Sigmoid colon (tissue), 7 donors: ENCODE results near the gene SMYD3. TPM values are rescaled to one million over a fixed set of nuclear protein-coding genes. Genes with fewer than 3 reads are reported as not detected.

ENCODE experiments used
- DNase-seq: peaks from one replicate; pipeline ENCODE4 v3.0.0-alpha.2; 2019
- H3K27ac ChIP-seq, 4 donors: fragments of 200-600 bp; sonication (generic); one replicate each; pipeline ENCODE4 v1.5.1; 2016 to 2019; ENCODE audit warnings: mild to moderate bottlenecking in 1 of 4
- H3K27me3 ChIP-seq, 3 donors: fragments of 200-600 bp; sonication (generic); one replicate each; pipeline ENCODE4 v1.5.1; 2019; ENCODE audit warnings: mild to moderate bottlenecking in 1 of 3
- H3K36me3 ChIP-seq, 4 donors: fragments of 200-600 bp; sonication (generic); one replicate each; pipeline ENCODE4 v1.5.1; 2016 to 2019
- H3K4me1 ChIP-seq, 4 donors: fragments of 200-600 bp; sonication (generic); one replicate each; pipeline ENCODE4 v1.5.1; 2017 to 2019
- H3K4me3 ChIP-seq, 4 donors: fragments of 200-600 bp; sonication (generic); one replicate each; pipeline ENCODE4 v1.5.1; 2017 to 2019; ENCODE audit warnings: mild to moderate bottlenecking in 2 of 4, moderate library complexity in 1 of 4
- H3K9me3 ChIP-seq, 4 donors: fragments of 200-600 bp in 3 of 4; sonication (generic) in 3 of 4; one replicate each; pipeline versions ENCODE4 v1.5.1 to v1.6.1; 2013 to 2019
- EP300 ChIP-seq, 4 donors: sonication (generic); formaldehyde crosslinking; IDR thresholded peaks; one replicate each; pipeline ENCODE4 v1.6.1; 2017; ENCODE audit warnings: antibody characterized with exemption in 4 of 4
- POLR2A ChIP-seq, 2 donors: fragments of 450-650 bp; IDR thresholded peaks; one replicate each; pipeline ENCODE4 v1.6.1; 2016; ENCODE audit warnings: antibody characterized with exemption in 2 of 2, mild to moderate bottlenecking in 2 of 2, moderate library complexity in 2 of 2
- POLR2AphosphoS5 ChIP-seq, 4 donors: sonication (generic); formaldehyde crosslinking; IDR thresholded peaks; one replicate each; pipeline ENCODE4 v1.6.1; 2017; ENCODE audit warnings: antibody characterized with exemption in 4 of 4
- WGBS, 2 donors: extraction: QIAGEN DNeasy Blood & Tissue Kit; methylation state at CpG; one replicate each; pipeline ENCODE4 v1.1.7; 2013; 5-methylcytosine and 5-hydroxymethylcytosine counted together
- intact Hi-C: fragments of 100-400 bp; cut with DNase I; formaldehyde crosslinking; loops from one replicate; pipeline ENCODE4 v1.15.1; 2023
- polyA plus RNA-seq, 3 donors: library from polyadenylated mRNA; stranded (reverse); fragments of 200-250 nt; gene quantifications; one replicate each; pipeline ENCODE4 v1.2.3, GENCODE V29; 2013
- total RNA-seq, 4 donors: library from RNA; depleted of rRNA; stranded (reverse); fragments of >200 nt; gene quantifications; one replicate each; pipeline ENCODE4 v1.1.0, GENCODE V29; 2016
- TF ChIP-seq, protein P1 (sequence below), 4 experiments: fragments of 450-650 bp in 3 of 4; fragments of 200-600 bp in 1 of 4; IDR thresholded peaks; one replicate each; pipeline ENCODE4 v1.5.1; 2016 to 2019; ENCODE audit warnings: antibody characterized with exemption in 4 of 4, mild to moderate bottlenecking in 3 of 4, moderate library complexity in 2 of 4
- donor health status: healthy with polysubstance abuse.
- donor health status: Bipolar disorder and iron deficiency.
- donor health status: healthy.

SMYD3 gene
- total and polyA plus RNA-seq, 7 donors: 8.7 to 23.8 (median 17.1) TPM

DNA sequence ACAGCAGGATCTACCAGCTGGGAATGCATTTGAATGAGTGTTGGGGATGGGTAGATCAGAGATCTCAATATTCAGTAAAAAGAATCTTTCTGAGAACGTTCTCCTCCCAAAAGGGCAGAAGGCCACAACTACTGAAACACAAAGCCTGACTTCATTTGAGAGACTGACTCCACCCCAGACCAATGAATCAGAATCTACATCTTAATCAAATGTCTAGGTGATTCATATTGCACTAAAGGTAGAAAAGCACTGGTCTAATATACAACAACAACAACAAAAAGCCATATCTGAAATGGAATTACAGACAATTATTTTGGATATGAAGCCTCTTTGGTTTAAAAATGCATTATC lies 123.9 kb downstream of the SMYD3 start:
- Histone ChIP-seq H3K27me3 (no peaks in the 10 kb centered on the region), H3K36me3 (no peaks in the 10 kb centered on the region), H3K4me1 (no peaks in the 10 kb centered on the region), H3K4me3 (no peak overlapping the region), H3K9me3 (no peaks in the 10 kb centered on the region), H3K27ac (no peak overlapping the region)
- DNase-seq: no peak
- intact Hi-C loops: no loop called here
- 86 to 87% methylated on average over 1 of the region's 1 CpG for WGBS, 2 donors
- TF ChIP-seq, protein P1, sequence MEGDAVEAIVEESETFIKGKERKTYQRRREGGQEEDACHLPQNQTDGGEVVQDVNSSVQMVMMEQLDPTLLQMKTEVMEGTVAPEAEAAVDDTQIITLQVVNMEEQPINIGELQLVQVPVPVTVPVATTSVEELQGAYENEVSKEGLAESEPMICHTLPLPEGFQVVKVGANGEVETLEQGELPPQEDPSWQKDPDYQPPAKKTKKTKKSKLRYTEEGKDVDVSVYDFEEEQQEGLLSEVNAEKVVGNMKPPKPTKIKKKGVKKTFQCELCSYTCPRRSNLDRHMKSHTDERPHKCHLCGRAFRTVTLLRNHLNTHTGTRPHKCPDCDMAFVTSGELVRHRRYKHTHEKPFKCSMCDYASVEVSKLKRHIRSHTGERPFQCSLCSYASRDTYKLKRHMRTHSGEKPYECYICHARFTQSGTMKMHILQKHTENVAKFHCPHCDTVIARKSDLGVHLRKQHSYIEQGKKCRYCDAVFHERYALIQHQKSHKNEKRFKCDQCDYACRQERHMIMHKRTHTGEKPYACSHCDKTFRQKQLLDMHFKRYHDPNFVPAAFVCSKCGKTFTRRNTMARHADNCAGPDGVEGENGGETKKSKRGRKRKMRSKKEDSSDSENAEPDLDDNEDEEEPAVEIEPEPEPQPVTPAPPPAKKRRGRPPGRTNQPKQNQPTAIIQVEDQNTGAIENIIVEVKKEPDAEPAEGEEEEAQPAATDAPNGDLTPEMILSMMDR (IDR thresholded peaks at IDR 0.05): no peak
- no peak for TF ChIP-seq POLR2AphosphoS5 (IDR thresholded peaks at IDR 0.05)
- no peak for TF ChIP-seq EP300 (IDR thresholded peaks at IDR 0.05)
- TF ChIP-seq POLR2A (IDR thresholded peaks at IDR 0.05): no peak

DNA sequence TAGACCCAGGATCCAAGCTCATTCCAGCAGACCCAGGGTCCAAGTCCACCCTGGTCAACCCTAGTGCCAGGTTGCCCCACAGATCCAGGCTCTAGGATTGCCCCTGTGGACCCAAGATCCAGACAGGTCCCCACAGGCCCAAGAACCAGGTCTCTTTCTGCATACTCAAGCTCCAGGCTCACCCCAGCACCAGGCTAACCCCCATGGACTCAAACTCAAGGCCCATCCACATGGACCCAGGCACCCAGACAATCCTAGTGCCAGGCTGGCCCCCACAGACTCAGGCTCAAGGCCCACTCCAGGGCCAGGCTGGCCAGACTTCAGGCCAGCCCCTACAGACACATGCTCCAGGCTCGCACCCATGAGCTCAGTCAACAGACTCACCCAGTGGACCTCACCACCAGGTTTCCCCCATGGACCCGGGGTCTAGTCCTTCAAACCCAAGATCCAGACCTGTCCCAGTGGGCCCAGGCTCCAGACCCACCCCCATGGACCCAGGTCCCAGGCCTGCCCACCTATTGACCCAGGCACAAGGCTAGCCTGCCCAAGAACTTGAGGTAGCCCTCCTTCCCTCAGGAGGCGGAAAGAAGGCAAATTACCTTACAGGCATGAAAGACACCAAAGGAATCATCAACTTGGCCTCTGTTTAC lies 124.4 kb downstream of the SMYD3 start:
- Histone ChIP-seq H3K36me3 (no peaks in the 10 kb centered on the region), H3K27me3 (no peaks in the 10 kb centered on the region), H3K27ac (no peak overlapping the region), H3K9me3 (no peaks in the 10 kb centered on the region), H3K4me1 (no peaks in the 10 kb centered on the region), H3K4me3 (no peak overlapping the region)
- WGBS, 2 donors: 96 to 97% methylated on average over 3 of the region's 3 CpGs
- DNase-seq: no peak
- intact Hi-C loops: no loop called here
- TF ChIP-seq, protein P1 (IDR thresholded peaks at IDR 0.05): no peak
- TF ChIP-seq POLR2A (IDR thresholded peaks at IDR 0.05) (no peak), EP300 (IDR thresholded peaks at IDR 0.05) (no peak), POLR2AphosphoS5 (IDR thresholded peaks at IDR 0.05) (no peak)

DNA sequence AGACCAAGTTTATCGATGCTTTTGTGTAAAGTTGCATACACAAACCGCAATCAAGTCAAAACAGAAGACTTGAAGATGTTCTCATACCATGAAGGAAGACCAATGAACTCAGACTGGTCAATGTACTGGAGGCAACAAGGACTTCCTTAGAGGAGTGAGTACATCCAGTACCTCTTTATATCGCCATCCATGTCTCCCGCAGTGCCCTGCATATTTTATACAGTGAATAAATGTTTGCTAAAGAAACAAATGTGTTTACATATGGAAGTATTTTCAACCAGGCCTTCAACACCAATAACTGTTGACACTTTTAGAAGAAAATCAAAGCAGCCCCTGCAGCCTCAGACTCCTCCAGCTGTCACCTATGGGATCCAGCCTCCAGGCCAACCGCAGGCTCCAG lies 125.6 kb downstream of the SMYD3 start:
- Histone ChIP-seq H3K4me3 (no peak overlapping the region), H3K4me1 (no peaks in the 10 kb centered on the region), H3K9me3 (no peaks in the 10 kb centered on the region), H3K27me3 (no peaks in the 10 kb centered on the region), H3K36me3 (no peaks in the 10 kb centered on the region), H3K27ac (no peak overlapping the region)
- 96 to 97% methylated on average over 5 of the region's 5 CpGs for WGBS, 2 donors
- DNase-seq: no peak
- TF ChIP-seq POLR2AphosphoS5 (IDR thresholded peaks at IDR 0.05) (no peak), POLR2A (IDR thresholded peaks at IDR 0.05) (no peak), EP300 (IDR thresholded peaks at IDR 0.05) (no peak)
- TF ChIP-seq, protein P1 (IDR thresholded peaks at IDR 0.05): no peak
- intact Hi-C loops: no loop called here

DNA sequence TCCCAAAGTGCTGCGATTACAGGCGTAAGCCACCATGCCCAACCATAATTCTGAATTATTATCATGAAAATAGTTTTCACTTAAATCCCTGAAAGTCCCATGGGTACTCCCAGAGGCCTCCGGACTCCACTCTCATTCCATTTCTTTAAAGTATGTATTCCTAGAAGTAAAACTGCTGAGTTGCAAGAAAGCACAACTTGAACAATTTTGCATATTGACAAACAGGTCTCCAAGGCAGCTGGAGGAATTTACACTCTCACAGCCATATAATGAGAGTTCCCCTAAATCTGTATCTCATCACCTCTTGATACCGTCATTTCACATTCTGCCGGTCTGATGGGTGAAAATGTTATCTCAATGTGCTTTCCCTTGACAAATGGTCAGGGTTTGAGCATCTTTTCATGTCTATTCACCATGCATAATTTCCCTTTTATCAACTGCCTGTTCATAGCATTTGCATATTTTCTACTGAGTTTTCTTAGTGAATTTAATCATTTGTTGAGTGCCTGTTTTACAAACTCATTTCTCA lies 129.4 kb downstream of the SMYD3 start:
- DNase-seq: no peak
- no peaks in the 10 kb centered on the region for H3K36me3 ChIP-seq
- no peaks in the 10 kb centered on the region for H3K9me3 ChIP-seq
- peaks cover 0 to 3% (median 0%) of the 10 kb centered on the region in 4 donors for H3K4me1 ChIP-seq
- no peak overlapping the region for H3K4me3 ChIP-seq
- intact Hi-C loops: no loop called here
- H3K27ac ChIP-seq: no peak overlapping the region
- TF ChIP-seq, protein P1 (IDR thresholded peaks at IDR 0.05): no peak
- TF ChIP-seq POLR2A (IDR thresholded peaks at IDR 0.05) (no peak), POLR2AphosphoS5 (IDR thresholded peaks at IDR 0.05) (no peak), EP300 (IDR thresholded peaks at IDR 0.05) (no peak)
- H3K27me3 ChIP-seq: no peaks in the 10 kb centered on the region
- WGBS, 2 donors: 96 to 98% methylated on average over 5 of the region's 5 CpGs
